ENCODE measurements around the gene PACSIN3.

PACSIN3 gene

GRCh38 chr11:47175746-47176327 is 10.4 kb downstream of the PACSIN3 start:
- TF ChIP-seq, protein P1, sequence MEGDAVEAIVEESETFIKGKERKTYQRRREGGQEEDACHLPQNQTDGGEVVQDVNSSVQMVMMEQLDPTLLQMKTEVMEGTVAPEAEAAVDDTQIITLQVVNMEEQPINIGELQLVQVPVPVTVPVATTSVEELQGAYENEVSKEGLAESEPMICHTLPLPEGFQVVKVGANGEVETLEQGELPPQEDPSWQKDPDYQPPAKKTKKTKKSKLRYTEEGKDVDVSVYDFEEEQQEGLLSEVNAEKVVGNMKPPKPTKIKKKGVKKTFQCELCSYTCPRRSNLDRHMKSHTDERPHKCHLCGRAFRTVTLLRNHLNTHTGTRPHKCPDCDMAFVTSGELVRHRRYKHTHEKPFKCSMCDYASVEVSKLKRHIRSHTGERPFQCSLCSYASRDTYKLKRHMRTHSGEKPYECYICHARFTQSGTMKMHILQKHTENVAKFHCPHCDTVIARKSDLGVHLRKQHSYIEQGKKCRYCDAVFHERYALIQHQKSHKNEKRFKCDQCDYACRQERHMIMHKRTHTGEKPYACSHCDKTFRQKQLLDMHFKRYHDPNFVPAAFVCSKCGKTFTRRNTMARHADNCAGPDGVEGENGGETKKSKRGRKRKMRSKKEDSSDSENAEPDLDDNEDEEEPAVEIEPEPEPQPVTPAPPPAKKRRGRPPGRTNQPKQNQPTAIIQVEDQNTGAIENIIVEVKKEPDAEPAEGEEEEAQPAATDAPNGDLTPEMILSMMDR (IDR thresholded peaks at IDR 0.05; ENCODE audit: control extremely low read depth, extremely low read depth, low read depth, missing control alignments) = no peak
- POLR2A ChIA-PET = no interaction called here
- CTCF ChIA-PET = interaction anchor here (0.7 to 2.3 kb wide), 6 partner anchors 14 to 278 kb away, joined by 3 to 6 read pairs (median 4); no protein-coding TSS in a partner anchor
- no peak for DNase-seq (ENCODE audit: extremely low spot score)

DNA sequence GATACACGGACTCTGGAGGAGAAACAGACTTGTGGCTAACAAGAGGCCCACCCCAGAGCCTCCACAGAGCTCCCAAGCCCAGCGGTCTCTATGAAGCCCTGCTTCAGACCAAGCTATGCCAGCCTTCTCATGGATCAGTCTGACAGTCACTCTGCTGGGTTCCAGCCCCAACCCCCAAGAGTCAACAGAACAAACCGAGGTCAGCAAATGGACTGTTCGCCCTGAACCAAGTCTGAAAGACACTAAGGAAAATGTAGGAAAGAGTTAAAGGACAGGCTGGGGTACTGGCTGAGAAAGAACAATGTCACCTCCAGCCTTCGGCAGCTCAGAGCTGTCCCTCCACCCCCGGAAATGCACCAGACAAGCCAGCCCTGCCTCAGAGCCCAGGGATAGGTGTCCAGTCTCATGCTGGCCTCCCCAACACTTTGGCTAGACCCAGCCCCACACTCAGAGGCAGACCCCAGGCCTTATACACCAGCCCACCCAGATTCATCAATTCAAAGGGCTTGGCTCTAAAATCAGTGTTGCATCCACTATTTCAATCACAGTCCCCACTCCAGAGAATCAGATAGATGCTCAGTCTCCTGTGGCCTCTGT is 13.4 kb downstream of the PACSIN3 start:
- ChIA-PET CTCF (interaction anchor here (0.9 to 3.2 kb wide), 4 partner anchors 10 to 281 kb away, joined by 3 to 21 read pairs (median 7); no protein-coding TSS in a partner anchor), POLR2A (no interaction called here)
- TF ChIP-seq, protein P1 (IDR thresholded peaks at IDR 0.05; ENCODE audit: control extremely low read depth, extremely low read depth, low read depth, missing control alignments) = no peak
- DNase-seq (ENCODE audit: extremely low spot score) = no peak

- DNase-seq (ENCODE audit: extremely low spot score) = no peak
- ChIA-PET POLR2A (interaction anchor here (0.8 to 0.9 kb wide), 2 partner anchors 9 to 17 kb away, joined by 5 to 6 read pairs; no protein-coding TSS in a partner anchor), CTCF (interaction anchor here (0.9 to 3.2 kb wide), 5 partner anchors 9 to 281 kb away, joined by 3 to 21 read pairs (median 4); no protein-coding TSS in a partner anchor)
- TF ChIP-seq, protein P1 (IDR thresholded peaks at IDR 0.05; ENCODE audit: control extremely low read depth, extremely low read depth, low read depth, missing control alignments) = no peak
Measured at GRCh38 chr11:47171856-47172255, 14.4 kb downstream of the PACSIN3 start.

GRCh38 chr11:47171061-47171838 is 15.0 kb downstream of the PACSIN3 start:
- ChIA-PET POLR2A (interaction anchor here (0.8 to 0.9 kb wide), 2 partner anchors 8 to 16 kb away, joined by 5 to 6 read pairs; no protein-coding TSS in a partner anchor), CTCF (interaction anchor here (1.0 to 3.2 kb wide), 4 partner anchors 9 to 282 kb away, joined by 3 to 21 read pairs (median 7); no protein-coding TSS in a partner anchor)
- TF ChIP-seq, protein P1 (IDR thresholded peaks at IDR 0.05; ENCODE audit: control extremely low read depth, extremely low read depth, low read depth, missing control alignments) = no peak
- DNase-seq (ENCODE audit: extremely low spot score) = no peak

- POLR2A ChIA-PET = no interaction called here
- CTCF ChIA-PET = interaction anchor here (1.1 to 3.1 kb wide), 3 partner anchors 12 to 278 kb away, joined by 3 to 14 read pairs (median 4); partner anchors contain the start of gene ARFGAP2
Measured at GRCh38 chr11:47166368-47166767, 19.9 kb downstream of the PACSIN3 start.

More at GRCh38 chr11:47166368-47166767, 19.9 kb downstream of the PACSIN3 start:
- TF ChIP-seq, protein P1 (IDR thresholded peaks at IDR 0.05; ENCODE audit: control extremely low read depth, extremely low read depth, low read depth, missing control alignments) = no peak
- no peak for DNase-seq (ENCODE audit: extremely low spot score)

Data from GM10248 (cell line).